ENCODE data around the gene PPP2R2D. TPM values are rescaled to one million over a fixed set of nuclear protein-coding genes. Genes with fewer than 3 reads are reported as not detected.

The PPP2R2D gene
- total and polyA plus RNA-seq, 2 experiments from 2014 or later, result 25.9 to 32.1 TPM

DNA sequence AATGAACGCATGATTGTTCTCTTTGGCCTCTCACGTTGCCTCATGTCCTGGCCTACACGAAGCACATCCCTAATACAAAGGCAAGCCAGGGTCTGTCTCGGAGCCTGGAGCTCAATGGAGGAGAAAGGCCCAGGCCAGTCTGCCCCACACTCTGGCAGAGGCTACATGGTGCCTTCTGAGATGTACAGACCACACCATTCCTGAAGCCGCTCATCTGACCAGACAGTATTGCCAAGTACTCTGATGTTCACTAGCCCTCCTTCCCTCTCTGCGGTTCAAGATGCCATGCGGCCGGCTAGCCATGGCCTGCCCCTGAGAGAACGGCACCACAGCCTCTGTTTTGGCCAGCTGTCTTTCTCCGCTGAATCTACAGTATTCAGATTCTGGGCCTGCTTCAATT is 75.0 kb downstream of the PPP2R2D start:
- peaks cover 79% of the 10 kb centered on the region for H3K79me2 ChIP-seq
- no peak overlapping the region for H3K27ac ChIP-seq
- TF ChIP-seq, protein P1, sequence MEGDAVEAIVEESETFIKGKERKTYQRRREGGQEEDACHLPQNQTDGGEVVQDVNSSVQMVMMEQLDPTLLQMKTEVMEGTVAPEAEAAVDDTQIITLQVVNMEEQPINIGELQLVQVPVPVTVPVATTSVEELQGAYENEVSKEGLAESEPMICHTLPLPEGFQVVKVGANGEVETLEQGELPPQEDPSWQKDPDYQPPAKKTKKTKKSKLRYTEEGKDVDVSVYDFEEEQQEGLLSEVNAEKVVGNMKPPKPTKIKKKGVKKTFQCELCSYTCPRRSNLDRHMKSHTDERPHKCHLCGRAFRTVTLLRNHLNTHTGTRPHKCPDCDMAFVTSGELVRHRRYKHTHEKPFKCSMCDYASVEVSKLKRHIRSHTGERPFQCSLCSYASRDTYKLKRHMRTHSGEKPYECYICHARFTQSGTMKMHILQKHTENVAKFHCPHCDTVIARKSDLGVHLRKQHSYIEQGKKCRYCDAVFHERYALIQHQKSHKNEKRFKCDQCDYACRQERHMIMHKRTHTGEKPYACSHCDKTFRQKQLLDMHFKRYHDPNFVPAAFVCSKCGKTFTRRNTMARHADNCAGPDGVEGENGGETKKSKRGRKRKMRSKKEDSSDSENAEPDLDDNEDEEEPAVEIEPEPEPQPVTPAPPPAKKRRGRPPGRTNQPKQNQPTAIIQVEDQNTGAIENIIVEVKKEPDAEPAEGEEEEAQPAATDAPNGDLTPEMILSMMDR (IDR thresholded peaks at IDR 0.05; ENCODE audit: poor library complexity), result no peak
- TF ChIP-seq EZH2 (IDR thresholded peaks at IDR 0.05; ENCODE audit: borderline replicate concordance) (no peak), EZH2phosphoT487 (IDR thresholded peaks at IDR 0.05; ENCODE audit: low read depth, severe bottlenecking, unreplicated experiment) (no peak)
- no peaks in the 10 kb centered on the region for H3K36me3 ChIP-seq (replicated peaks; ENCODE audit: insufficient read depth, low read depth)
- no peaks in the 10 kb centered on the region for H3K27me3 ChIP-seq
- WGBS (ENCODE audit: low lambda C conversion rate, missing lambda C conversion rate), result 97% methylated on average over 10 of the region's 10 CpGs
- peaks cover 4% of the 10 kb centered on the region for H3K4me1 ChIP-seq (ENCODE audit: insufficient read depth)
- H4K20me1 ChIP-seq (ENCODE audit: insufficient read depth, poor library complexity, severe bottlenecking), result peaks cover 73% of the 10 kb centered on the region
- no peak overlapping the region for H3K4me2 ChIP-seq
- no peak for DNase-seq (ENCODE audit: low spot score)
- no peak overlapping the region for H2AFZ ChIP-seq
- no peaks in the 10 kb centered on the region for H3K9me3 ChIP-seq (ENCODE audit: low read depth)
- H3K4me3 ChIP-seq, result no peak overlapping the region
- no peaks in the 10 kb centered on the region for H3K9me2 ChIP-seq (replicated peaks; ENCODE audit: insufficient read depth)

DNA sequence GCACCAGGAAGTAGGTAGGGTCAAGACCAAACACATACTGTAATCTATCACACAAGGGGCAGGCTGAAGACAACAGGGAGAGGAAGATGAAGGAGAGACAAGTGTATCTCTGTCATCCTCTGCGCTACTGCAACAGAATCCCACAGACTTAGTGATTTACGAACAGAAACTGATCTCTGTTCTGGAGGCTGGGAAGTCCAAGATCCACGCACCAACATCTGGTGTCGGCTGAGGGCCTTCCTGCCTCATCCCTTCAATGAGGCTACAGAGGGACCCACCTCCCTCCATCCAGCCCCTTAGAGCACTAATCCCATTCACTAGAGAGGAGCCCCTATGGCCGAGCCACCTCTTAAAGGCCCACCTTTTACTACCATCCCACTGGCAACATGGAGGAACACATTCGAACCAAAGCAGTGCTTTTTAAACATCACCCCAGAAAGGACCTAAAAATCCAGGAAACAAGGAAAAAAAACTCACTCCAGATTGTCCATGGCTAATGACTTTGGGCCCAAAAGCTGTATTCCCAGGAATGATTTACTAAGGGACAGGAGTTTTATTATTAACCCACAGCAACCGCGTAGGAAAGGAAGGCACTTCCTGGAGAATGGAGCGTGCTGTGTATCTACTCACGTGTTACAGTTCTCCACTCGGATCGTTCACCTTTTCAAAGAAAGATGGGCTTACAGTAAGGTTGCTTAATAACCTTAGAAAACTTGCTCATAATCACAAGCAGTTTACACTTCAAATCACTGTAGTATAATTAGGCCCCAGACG is 76.7 kb downstream of the PPP2R2D start:
- Histone ChIP-seq H3K27ac (peak overlapping the region; percentile 58), H4K20me1 (ENCODE audit: insufficient read depth, poor library complexity, severe bottlenecking) (peaks cover 73% of the 10 kb centered on the region), H3K9me2 (replicated peaks; ENCODE audit: insufficient read depth) (no peaks in the 10 kb centered on the region), H3K4me2 (peak overlapping the region; percentile 59), H3K79me2 (peaks cover 79% of the 10 kb centered on the region), H3K4me1 (ENCODE audit: insufficient read depth) (peaks cover 4% of the 10 kb centered on the region), H3K36me3 (replicated peaks; ENCODE audit: insufficient read depth, low read depth) (no peaks in the 10 kb centered on the region), H2AFZ (no peak overlapping the region), H3K9me3 (ENCODE audit: low read depth) (no peaks in the 10 kb centered on the region), H3K4me3 (no peak overlapping the region), H3K27me3 (no peaks in the 10 kb centered on the region)
- WGBS (ENCODE audit: low lambda C conversion rate, missing lambda C conversion rate), result 72% methylated on average over 13 of the region's 13 CpGs
- peak; percentile 48 for DNase-seq (ENCODE audit: low spot score)
- TF ChIP-seq EZH2 (IDR thresholded peaks at IDR 0.05; ENCODE audit: borderline replicate concordance) (no peak), EZH2phosphoT487 (IDR thresholded peaks at IDR 0.05; ENCODE audit: low read depth, severe bottlenecking, unreplicated experiment) (no peak)
- TF ChIP-seq, protein P1 (IDR thresholded peaks at IDR 0.05; ENCODE audit: poor library complexity), result no peak

DNA sequence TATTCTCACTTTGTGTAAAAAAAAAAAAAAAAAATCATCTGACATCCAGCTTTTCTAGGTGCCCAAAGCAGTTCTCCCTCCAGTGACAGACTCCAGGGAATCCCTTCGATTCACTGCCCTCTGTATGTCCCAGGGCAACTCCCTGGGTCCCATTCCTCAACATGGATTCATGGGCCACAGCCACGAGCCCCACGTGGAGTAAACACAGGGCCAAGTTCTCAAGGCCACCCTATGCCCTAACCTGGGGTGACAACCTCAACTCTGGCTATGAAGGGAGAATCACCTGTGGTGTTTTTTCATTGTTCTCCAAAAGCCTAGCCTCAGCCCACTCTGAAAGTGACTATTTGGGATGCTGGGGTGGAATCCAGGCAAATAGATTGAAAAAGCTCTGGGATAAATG is 77.6 kb downstream of the PPP2R2D start:
- H3K27ac ChIP-seq, result peak overlapping the region; percentile 57
- H3K36me3 ChIP-seq (replicated peaks; ENCODE audit: insufficient read depth, low read depth), result no peaks in the 10 kb centered on the region
- WGBS (ENCODE audit: low lambda C conversion rate, missing lambda C conversion rate), result 72% methylated on average over 3 of the region's 3 CpGs
- H3K27me3 ChIP-seq, result no peaks in the 10 kb centered on the region
- peaks cover 72% of the 10 kb centered on the region for H3K79me2 ChIP-seq
- no peaks in the 10 kb centered on the region for H3K9me2 ChIP-seq (replicated peaks; ENCODE audit: insufficient read depth)
- H2AFZ ChIP-seq, result no peak overlapping the region
- peak overlapping the region; percentile 59 for H3K4me2 ChIP-seq
- H3K4me1 ChIP-seq (ENCODE audit: insufficient read depth), result peaks cover 4% of the 10 kb centered on the region
- H4K20me1 ChIP-seq (ENCODE audit: insufficient read depth, poor library complexity, severe bottlenecking), result peaks cover 65% of the 10 kb centered on the region
- no peak overlapping the region for H3K4me3 ChIP-seq
- DNase-seq (ENCODE audit: low spot score), result no peak
- TF ChIP-seq EZH2 (IDR thresholded peaks at IDR 0.05; ENCODE audit: borderline replicate concordance) (no peak), EZH2phosphoT487 (IDR thresholded peaks at IDR 0.05; ENCODE audit: low read depth, severe bottlenecking, unreplicated experiment) (no peak)
- TF ChIP-seq, protein P1 (IDR thresholded peaks at IDR 0.05; ENCODE audit: poor library complexity), result no peak
- no peaks in the 10 kb centered on the region for H3K9me3 ChIP-seq (ENCODE audit: low read depth)

Data from hepatocyte (in vitro differentiated cells).